Stimulated activated CD8-positive, alpha-beta memory T cell treated with anti-CD3 and anti-CD28 coated beads, Interleukin-15, amount 100 ng/mL, for 48 hours (primary cell): ENCODE data around the gene DENND1B.

Experiments used
- DNase-seq, 2 donors: peaks; one replicate each; pipeline ENCODE4 v3.0.0-alpha.2; 2020; ENCODE audit warnings: low read depth in 2 of 2

Gene DENND1B

DNA sequence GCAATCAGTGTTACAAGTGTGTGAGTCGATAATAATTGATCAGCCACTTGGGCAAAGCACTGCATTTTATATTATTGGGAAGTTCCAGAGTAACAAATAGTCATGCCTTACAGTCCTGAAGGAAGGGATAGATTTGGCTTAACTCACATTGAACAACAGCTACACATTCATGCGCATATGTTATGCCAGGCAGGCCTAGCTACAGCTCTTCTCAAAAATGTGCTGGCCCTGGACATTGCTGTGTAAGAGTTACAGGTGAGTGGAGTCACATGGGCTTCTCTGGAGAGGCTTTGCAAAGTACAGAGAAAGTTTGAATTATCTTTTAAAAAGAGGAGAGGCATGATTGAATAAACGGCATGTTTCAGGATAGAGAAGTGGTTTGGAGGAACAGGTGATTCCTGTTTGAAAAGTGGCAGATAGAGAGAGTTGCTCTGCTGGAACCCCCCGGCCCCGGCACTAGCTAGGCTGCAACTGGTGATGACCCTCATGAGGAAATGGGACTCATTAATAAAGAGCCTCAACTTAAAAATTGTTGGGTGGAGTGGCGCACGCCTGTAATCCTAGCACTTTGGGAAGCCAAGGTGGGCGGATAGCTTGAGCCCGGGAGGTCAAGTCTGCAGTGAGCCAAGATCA, 306.6 kb downstream of the DENND1B start:
- no peak for DNase-seq

DNA sequence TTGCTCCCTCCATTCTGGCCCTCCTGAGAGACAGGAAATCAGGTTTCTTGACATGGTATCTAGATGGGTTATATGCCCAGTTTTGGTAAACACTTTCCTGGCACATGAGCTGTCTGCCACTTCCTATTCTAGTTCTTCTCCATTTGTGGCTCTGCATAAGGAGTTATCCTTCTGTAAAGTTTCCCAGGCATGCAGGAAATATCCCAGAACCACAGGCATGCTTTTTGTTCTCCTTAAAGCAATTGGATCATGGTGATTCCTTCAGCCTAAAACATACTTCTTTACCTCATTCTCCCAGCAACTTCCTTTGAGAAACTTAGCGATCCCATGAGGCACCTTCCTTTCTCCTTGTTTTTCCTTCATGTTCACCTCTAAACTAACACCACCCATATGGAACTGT, 307.4 kb downstream of the DENND1B start:
- no peak for DNase-seq

DNA sequence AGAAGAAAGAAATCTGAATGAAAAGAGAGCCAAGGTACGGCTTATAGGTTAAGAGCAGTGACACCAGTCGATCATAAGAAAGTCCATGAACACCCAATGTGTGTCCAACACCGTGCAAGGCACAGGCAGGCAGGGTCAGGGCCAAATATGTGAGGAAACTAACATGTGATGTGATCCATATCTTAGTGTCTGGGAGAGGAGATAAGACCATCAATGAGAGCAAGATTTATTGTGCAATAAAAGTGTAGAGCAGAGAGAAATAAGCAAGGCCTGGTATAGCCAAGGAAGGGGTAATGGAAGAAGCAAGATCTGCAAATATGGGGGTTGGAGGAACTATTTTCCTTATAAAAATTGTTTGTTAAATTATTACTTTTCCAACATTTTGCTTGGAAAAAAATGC, 308.5 kb downstream of the DENND1B start:
- DNase-seq = no peak

DNA sequence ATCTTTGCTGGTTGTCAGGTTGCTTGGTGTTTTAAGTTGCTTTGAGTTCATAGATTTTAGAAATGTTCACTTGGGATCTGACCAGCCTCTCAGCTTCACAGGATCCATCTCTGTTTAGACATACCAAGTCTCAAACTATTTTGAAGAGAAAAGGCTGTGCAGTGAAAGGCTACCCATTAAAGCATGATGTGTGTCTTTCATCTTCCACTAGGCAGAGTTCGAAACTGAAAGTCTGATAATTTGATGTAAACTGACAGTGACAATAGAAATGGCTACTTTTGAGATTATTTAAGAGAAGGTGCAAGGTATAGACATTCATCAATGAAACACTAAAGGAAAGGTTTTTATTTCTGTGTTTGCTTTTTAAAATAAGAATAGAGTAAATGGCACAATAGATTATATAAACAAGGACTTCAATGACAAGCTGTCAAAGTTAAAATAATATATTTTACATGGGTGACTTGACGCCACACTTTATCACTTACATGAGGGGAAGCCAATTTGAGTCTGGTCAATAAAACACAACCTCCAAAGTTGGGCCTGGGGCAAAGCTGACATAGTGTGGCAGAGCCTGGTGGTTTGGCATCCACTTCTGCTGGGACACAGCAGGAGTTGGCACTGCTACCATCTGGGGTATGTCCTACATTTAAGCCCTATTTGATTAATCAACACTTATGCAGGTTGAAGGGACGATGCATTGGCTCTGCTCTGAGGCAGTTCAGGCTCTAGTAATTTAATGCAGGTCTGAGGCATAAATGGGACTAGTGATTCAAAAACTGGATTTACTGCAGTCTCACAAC, 309.6 kb downstream of the DENND1B start:
- no peak for DNase-seq

DNA sequence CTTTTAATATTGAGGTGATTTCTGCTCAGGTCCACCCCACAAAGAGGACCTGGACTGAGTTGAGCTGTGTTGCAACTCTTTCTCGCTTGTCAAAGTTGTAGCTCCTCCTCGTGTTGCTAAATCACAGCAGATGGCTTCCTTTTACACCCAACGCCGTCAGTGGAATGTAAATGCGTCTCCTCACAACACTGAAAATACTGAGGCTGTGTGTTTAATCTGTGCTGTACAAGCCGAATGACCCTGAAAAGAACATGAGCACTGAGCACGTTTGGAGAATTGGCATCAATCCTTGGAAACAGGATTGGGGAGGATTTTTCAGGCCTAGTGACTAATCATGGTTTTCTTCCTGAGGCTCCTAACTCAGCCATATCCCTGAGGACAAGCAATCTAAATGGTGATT, 311.2 kb downstream of the DENND1B start:
- DNase-seq = no peak

DNA sequence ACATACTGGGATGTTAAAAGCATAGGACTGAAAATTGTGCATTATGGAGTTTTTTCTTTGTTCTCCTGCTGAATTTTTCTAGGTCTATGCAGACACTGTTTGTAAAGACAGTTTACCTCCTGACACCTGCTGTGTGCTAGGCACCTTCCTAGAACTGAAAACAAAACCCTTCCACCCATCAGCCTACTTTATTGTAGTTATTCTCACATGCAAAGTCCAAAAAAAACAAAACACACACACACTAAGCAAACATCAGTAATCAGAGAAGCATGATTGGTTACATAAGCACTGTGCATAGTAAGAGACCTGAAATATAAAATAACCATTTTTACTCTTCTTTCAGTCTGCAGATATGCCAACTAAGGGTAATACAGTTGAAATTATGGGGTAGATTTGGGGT, 312.1 kb downstream of the DENND1B start:
- DNase-seq = no peak

DNA sequence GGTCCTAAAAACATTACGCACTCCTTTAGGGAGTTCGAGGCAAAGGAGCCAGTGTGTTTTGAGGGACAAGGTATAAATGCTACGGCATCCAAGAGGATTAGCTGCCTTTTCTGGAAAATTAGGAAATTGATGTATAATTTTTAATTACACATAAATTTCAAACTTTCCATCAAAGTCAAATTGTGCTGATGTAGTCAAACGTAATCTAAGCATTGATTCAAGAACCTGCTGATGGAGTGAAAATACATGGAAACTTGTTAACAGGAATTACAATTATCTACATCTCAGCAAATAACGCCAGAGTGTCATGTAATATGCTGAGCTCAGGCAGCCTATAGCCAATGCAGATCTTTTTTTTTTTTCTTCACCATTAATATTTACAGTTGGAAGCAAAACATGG, 312.7 kb downstream of the DENND1B start:
- no peak for DNase-seq
